Non-pigmented ciliary epithelial cell (primary cell): ENCODE results near the gene TK2.
"Not testable (repeated sequence)": the region's sequence is repeated elsewhere in the genome, so short reads cannot be mapped to it uniquely, and the experiment has no call there.

Experiments used
- DNase-seq: peaks from one replicate; pipeline ENCODE4 v3.0.0-alpha.2; 2010; ENCODE audit warnings: low read depth

TK2 gene

DNA sequence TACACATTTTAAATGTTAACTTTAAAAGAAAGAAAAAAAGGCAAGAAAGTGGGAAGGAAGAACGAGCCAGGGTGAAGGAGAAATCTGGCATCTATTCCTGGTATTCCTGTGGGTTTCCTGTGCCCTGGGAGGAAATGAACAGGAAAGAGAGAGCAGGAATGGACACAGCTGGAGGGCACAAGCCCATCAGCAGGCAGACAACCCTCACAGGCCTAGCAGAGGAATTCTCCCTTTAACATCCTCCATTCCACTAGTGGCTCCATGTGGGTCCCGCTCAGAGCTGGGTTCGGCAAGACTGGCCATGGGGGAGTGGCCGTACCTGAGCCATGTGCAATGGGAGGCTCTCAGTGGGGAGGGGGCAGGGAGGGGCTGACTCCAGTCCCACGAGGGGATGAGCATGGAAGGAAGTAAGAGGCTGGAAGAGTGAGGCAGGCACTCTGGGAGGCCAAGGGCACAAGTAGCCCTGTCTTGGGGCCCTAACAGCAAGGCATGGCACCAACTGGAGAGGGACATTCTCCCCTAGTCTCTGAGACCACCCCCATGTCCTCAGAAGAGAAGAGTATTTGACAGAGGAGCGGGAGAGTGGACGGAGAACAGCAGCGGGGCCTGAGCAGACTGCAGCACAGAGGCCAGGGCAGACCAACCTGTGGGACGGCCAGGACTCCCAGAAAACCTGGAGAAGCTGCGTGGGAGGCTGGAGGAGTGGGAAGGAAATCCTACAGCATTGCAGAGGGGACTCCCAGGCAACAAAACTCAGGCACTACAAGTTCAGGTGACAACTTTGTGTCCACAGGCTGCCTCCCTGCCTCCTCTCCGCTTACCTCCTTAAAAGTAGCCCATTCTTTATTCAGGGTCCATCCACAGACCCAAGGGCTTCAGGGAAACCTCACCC lies 30.2 kb downstream of the TK2 start:
- DNase-seq: no peak

DNA sequence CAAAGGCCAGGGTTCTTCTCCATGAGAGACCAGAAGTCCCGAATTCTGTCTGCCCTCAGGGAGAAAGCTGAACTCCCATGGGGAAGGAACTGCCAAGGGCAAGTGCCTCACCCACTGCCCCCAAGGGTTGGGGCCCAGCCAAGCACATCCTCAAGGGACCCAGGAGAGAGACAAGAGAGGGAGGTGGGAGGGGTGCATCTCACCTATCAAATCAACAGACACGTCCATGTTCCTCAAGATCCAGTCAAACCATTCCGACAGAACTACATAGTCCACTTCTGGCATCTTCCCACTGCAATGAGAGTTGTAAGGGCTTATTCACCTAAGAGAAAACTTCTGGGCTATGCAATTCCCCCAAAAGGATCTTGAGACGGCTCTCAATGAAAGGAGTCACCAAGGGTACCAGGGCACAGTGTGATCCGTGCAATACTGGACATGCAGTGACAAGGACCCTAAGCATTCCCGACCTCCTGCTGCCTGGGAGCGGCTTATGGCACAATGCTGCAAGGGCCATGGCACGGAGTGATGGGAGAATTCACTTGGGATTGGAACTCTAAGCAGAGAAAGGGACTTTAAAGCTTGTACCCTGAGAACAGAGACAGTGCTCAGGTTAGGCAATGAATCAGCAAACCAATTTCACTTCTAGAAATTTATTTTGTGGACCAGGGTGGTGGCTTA lies 32.2 kb downstream of the TK2 start:
- DNase-seq: no peak

DNA sequence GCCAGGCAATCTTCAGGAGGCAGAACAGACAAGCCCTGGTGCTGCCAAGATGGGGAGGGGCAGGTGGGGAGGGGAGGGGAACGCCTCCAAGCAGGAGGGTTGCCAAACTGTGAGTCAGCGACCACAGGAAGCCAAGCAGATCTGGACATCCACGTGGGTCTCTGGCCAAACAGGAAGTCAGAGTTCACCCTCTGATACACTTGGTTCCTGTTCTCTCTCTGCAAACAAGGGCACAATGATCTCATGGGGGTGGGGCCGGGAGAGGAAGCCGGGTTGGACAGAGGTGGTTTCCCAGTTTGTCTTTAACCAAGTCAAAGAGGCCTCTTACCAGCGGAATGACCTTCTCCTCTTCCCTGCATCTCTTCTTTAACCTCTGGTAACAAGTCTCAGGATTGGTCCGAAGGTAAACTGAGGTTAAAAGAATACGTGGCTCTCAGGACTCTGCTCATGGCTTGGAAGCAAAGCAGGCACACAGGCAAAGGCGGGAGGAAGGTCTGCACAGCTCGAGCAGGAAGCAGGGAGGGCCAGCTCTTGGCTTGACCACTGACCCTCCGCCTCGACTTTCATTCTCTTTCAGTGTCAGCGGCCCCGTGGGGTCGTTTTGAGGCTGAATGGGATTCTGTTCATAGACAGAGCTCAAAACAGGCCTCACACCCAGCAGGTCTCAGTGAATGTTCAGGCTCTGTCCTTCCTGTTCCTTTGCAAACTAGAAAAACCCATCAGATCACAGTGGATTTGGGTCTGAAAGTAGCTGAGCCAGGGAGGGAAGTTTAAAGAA lies 32.9 kb downstream of the TK2 start:
- peak; percentile 99 for DNase-seq

DNA sequence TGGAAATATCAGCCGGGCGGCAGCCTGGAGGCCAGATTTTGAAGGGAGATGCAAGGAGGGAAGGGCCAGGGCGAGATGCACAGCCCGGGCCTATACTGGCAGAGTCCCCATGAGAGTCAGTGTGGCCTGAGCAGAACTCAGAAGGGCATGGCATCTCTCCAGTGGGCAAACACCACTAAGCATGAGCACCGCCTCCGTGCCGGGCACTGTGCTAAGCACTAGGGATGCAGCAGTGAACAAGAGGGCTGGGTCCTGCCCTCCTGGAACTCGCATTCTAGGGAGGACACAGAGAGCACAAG lies 33.5 kb downstream of the TK2 start:
- no peak for DNase-seq

DNA sequence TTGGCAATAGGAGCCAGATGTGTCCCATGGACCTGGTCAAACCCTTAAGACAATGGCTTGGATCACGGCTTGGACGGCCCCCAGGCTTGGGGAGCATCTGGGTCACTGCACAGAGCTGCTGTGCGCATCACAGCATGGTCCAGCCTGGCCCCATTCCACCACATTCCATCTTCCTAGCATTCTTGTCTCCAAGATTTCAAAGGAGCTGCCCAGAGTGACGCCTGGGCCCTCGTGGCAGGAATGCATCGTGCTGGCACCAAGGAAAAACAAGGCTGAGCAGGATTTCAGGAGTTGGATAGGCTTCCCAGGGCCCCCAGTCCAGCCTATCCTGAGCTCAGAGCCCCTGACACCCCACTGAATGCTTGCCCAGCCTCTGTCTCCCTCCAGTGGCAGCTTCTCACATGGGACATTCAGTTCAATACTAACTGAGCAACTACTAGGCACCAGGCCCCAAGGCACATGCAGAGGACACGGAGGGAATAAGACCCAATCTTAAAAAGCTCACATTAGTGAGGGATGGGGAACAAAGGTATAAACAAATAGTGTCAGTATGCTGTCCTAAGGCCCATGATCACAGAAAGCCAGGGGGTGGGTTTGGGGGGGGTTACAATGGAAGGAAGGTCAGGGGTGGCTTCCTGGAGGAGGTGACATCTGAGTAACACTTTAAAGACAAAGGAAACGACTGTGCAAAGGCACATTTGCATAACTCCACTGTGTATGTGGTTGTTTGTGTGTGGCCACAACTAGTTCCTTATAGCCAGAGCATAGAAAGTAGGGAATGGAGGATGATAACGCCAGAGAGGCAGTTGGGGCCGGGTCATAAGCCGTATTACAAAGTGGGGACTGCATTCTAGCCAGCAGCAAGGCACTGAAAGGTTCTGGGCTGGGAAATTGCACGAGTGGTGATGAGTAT lies 34.1 kb downstream of the TK2 start:
- DNase-seq: peak; percentile 36

DNA sequence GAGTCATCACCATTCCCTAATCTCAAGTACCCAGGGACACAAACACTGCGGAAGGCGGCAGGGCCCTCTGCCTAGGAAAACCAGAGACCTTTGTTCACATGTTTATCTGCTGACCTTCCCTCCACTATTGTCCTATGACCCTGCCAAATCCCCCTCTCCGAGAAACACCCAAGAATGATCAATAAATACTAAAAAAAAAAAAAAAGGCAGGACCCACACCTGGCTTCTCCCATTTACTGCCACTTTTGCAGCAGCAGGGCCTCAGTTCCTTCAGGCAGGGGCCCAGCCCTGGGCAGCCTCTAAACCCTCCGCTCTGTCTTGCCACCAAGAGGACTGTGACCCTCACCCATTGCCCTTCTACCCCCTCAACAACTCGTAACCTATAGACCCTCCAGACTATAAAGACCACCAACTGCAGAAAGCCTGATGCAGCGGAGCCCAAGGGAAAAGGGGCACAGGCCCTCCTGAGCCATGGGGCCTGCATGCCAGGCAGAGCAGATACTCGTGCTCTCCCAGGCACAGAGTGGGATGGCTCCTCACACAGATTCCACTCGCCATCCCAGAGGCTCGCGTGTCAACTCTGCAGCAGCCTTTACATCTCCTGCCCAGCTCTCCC lies 34.8 kb downstream of the TK2 start:
- not testable (repeated sequence) for DNase-seq

DNA sequence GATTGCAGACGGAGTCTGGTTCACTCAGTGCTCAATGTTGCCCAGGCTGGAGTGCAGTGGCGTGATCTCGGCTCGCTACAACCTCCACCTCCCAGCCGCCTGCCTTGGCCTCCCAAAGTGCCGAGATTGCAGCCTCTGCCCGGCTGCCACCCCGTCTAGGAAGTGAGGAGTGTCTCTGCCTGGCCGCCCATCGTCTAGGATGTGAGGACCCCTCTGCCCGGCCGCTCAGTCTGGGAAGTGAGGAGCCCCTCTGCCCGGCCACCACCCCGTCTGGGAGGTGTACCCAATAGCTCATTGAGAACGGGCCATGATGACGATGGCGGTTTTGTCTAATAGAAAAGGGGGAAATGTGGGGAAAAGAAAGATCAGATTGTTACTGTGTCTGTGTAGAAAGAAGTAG lies 35.5 kb downstream of the TK2 start:
- not testable (repeated sequence) for DNase-seq

DNA sequence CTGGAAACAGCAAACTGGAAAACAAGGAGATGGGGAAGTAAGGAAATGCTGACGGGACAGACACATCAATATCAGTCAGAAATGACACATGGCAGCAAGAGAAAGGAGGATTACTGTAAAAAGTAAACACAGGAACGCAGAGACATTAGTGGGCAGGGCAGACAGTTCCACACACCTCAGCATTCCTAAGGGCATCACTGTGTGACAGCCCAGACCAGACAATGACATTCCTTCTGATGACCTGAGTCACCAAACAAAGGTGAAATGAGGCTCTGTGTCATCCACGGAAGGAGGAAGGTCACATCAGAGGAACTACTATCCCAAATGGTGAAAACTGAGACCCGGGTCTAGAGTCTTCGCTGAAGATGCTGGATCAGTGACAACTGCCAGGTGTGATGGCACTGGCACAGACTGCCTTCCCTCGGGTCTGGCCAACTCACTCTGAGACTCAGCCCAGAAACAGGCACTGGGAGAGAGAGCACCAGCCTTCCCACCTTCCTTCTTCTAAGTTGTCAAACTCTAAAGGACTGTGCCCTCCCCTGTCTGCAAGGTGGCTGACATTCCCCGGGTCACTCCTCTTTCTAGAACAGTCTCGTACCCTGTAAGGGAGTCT lies 36.7 kb downstream of the TK2 start:
- DNase-seq: no peak

DNA sequence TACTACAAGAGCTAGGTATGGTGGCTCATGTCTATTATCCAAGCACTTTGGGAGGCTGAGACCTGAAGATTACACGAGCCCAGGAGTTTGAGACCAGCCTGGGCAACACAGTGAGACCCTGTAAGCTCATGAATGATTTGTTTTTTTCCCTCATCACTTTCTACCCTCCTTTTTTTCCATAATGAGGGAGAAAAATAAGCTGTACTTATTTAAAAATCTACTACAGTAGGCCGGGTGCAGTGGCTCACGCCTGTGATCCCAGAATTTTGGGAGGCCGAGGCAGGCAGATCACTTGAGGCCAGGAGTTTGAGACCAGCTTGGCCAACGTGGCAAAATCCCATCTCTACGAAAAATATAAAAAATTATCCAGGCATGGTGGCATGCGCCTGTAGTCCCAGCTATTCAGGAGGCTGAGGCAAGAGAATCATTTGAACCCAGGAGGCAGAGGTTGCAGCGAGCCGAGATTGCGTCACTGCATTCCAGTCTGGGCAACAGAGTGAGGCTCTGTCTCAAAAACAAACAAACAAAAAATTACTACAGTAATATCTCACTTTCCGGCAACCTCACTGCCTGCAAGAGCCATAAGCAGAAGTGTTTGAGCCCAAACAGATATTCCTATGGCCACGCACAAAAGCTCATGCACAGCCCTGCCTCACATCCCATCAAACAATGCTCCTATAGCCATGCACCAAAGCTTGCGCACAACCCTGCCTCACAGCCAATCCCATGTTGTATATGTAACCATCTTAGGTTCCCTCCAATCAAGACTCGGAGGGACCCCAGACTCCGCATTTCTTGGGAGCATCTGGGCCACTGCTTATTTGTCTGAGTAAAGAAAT lies 37.4 kb downstream of the TK2 start:
- DNase-seq: no peak

DNA sequence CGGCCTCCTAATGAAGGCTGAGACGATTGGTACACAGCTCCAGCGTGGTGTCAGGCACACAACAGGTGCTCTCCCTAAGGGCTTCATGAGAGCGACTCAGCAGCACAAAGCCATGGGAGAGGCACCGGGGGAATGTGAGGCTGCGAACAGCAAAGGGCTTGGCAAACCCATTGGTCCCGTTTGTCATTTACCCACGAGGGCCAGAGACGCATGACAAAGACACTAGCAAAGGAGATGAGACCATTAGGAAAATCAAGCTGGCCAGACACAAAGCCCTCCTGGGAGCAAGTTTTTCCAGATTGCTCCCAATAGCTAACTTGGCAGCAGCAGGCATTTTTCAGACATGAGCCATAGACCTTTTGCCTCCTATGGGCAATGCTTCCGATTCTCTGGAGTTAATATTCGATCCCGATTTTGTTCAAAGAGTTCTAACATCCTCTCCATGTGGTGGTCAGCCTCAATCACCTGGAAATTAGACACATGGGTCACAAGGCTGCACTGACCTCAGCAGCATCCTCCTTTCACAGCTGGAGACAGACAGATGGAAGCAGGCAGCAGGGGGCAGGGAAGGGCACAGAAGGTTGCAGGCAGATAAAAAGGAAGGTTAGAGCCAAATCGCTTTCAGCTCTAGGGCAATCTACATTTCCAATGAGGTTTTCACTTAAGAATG lies 38.2 kb downstream of the TK2 start:
- peak; percentile 52 for DNase-seq

DNA sequence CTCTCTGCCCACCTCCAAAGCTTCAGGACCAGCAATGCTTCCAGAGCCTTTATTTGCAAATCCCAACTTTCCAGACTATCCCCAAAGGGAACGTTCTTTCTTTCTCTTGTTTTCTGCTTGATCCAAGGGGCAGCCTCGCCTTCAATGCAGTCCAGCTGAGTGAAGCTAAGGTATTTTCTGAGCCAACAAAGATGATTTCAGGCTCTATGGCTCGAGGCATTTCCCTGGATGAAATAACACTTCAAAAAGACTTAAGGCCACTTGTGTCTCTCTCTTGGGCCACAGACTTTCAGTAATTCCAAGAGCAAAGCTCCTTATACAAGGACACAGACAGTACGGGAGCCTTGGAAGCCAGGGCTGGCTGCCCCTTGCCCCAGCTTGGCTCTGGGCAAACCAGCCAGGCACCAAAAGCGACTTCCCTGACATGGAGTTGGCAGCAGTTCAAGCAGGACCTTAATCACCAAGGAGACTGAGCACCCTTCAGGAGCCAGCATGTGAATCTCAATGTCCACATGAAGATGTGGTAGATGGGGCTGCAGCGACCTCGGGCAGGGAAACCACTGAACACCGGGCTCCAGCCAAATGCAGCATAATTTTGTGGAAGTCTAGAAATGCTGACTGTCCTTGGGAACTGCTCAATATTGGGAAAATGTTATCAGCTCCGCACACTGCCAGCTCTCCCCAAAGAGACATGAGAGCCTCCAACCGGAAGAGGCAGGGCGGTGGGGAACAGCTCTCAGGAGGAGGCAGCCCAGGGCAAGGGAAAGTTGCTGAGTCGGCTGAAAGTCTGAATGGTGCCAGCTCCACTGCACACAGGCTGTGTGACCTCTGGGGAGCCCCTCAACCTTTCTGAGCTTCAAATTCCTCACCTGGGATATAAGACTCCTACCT lies 39.0 kb downstream of the TK2 start:
- no peak for DNase-seq

DNA sequence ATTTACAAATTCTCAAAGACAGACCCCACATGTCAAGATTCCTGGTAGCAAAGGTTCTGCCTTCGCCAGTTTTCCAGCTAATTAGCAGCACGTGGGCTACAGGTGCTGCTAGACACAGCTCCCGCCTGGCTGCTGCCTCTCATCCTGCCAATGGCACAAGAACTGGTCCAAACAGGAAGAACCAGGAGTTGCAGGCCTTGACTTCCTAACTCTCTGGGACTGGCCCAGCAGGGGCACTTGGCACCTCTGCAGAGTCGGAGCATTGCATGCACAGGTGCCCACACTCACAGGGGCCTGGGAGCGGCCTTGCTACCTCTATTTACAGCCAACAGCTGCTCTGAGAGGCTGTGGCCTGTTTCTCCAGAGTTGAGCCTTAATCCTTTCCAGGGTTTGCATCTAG lies 39.6 kb downstream of the TK2 start:
- DNase-seq: no peak

DNA sequence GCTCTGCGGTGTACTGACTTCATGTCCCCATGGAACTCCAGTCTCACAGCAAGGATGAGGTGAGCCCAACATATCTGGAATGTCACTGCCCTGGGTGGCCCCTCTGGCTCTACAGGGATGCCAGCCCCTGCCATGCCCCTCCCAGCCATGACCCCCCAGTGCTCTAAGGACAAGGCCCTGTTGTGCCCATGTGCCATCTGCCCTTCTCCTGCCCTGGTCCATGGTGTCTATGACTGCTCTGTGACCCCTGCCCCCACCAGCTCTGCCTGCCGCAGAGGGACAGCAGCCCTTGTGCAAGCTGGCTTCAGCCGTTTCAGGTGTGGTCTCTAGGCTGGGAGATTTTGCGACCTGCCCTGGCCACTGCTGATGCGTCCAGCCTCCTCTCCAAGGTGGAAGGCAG lies 40.3 kb downstream of the TK2 start:
- DNase-seq: no peak

DNA sequence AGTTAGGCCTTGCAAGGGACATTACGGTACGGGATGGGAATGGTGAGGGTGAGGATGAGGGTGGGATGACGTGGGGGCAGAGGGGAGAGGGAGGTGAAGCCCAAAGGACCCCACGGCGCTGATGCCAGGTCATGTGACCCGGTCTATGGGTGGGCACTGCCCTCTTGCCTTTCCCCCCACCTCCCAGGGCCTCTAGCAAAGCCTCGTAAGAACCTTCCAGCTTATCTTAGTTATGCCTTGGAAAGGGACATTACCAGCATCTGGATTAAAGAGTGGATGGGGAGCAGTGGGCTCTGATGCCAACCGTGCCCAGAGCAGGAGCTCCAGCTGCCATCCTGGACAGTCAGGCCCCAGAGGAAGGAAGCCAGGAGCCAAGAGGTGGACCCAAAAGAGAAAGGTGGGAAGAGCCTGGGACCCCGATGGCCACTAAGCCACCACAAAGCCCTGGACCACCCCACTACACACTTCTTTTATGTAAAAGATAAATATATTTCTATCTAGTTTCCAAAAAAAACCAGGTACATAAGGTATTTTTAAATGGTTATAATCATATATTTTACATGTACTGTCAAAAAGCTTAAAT lies 40.9 kb downstream of the TK2 start:
- DNase-seq: no peak

DNA sequence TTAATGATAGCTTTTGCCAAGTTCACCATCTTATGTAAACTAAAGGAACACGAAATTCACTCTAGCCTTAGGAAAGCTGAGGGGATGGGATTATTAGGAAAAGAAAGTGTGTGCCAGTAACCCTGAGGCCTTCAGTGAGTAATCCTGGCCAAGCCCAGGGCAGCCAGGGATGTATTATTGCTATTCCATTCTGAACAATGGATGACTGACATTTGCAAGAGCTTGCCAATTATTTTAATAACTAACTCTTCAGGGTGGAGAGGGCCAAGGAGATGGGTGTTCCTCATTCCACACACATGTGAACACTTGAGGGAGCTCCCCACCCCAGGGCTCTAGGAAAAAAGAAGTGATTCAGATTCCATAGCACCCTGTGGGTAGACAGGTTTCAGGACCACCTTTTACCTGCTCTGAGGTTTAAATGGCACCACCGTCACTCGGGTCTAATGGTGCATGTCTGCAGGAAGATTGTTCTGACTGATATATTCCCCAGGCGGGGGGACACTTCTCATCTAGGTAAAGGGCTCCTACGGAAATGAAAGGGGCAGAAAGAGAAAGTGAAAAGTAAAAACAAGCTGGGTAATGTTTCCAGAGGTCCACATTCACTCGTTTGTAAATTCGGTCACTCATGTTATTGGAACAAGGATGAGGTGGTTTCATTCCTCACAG lies 41.5 kb downstream of the TK2 start:
- DNase-seq: no peak

DNA sequence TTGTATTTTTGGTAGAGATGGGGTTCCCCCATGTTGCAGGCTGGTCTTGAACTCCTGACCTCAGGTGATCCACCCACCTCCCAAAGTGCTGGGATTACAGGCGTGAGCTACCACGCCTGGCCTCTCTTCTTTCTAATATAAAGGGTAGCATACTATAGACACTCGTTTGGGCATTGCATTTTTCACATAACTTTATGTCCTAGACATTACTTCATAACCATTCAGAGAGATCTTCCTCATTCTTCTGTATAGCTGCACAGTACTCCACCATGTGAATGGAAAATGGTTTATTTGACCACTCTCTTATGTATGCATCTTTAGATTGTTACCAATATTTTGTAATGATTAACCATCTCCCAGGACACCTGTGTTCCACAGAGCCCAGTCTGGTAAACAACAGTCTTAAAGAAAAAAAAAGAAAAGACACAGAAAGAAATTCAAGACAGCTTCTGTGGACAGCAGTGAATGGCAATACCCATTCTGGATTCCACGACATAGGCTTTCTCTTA lies 42.1 kb downstream of the TK2 start:
- no peak for DNase-seq

DNA sequence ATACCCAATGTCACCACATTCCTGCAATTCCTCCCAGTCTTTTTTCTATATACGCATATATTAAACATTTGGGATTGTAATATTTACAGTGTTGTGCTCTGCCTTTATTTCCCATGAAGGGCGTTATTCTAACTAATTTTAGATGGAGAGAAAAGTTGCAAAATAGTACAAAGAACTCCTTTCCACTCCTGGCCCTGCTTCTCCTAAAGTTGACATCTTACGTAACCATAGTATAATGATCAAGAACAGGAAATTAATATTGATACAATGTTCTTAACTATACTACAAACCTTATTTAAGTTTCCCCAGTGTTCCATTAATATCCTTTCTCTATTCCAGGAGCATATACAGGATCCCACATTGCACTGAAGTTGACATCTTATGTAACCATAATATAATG lies 46.3 kb downstream of the TK2 start:
- DNase-seq: no peak
